Upper lobe of right lung (tissue), 1 donor: Measurements from ENCODE around the gene HSPA9. TPM values are rescaled to one million over a fixed set of nuclear protein-coding genes. Genes with fewer than 3 reads are reported as not detected.
"Not testable (repeated sequence)": the region's sequence is repeated elsewhere in the genome, so short reads cannot be mapped to it uniquely, and the experiment has no call there.

ENCODE experiments used
- ATAC-seq: fragments of 200-7000 bp; cut with Tn5 transposase; one replicate; pipeline ENCODE4 v1.9.1; 2020; ENCODE audit warnings: mild to moderate bottlenecking, moderate library complexity
- DNase-seq: peaks from one replicate; pipeline ENCODE4 v3.0.0-alpha.2; 2020
- H3K27ac ChIP-seq: fragments of 200-600 bp; one replicate; pipeline ENCODE4 v1.8.0; 2022
- H3K27me3 ChIP-seq: fragments of 200-600 bp; one replicate; pipeline ENCODE4 v1.8.0; 2022; ENCODE audit warnings: mild to moderate bottlenecking
- H3K36me3 ChIP-seq: fragments of 200-600 bp; one replicate; pipeline ENCODE4 v1.8.0; 2022
- H3K4me1 ChIP-seq: fragments of 200-600 bp; one replicate; pipeline ENCODE4 v1.8.0; 2022
- H3K4me3 ChIP-seq: fragments of 200-600 bp; one replicate; pipeline ENCODE4 v1.8.0; 2022; ENCODE audit warnings: mild to moderate bottlenecking
- H3K9me3 ChIP-seq: fragments of 200-600 bp; one replicate; pipeline ENCODE4 v1.8.0; 2022
- CTCF ChIP-seq: fragments of 200-600 bp; IDR thresholded peaks from one replicate; pipeline ENCODE4 v1.8.0; 2022; ENCODE audit warnings: antibody characterized with exemption
- intact Hi-C: fragments of 100-400 bp; cut with DNase I; formaldehyde crosslinking; loops from one replicate; pipeline ENCODE4 v1.11.0; 2022
- total RNA-seq: library from RNA; stranded (reverse); fragmentation: NEBNext Ultra II Directional; extraction: Animal tissue kit (Norgen Biotek cat#: 25700); gene quantifications from one replicate; pipeline ENCODE4 v1.2.1, GENCODE V29; 2021
- donor health status: DM: no; HTN: yes; CAD: no; lungs with severe emphysema.

HSPA9 gene
- total RNA-seq, 1 donor from 2014 or later, result 164 TPM

- peak; percentile 77 for ATAC-seq
- DNase-seq, result no peak
- Histone ChIP-seq H3K4me1 (peaks cover 13% of the 10 kb centered on the region), H3K9me3 (no peaks in the 10 kb centered on the region), H3K27me3 (no peaks in the 10 kb centered on the region), H3K4me3 (no peak overlapping the region), H3K36me3 (peaks cover 77% of the 10 kb centered on the region), H3K27ac (peak overlapping the region; percentile 55)
- intact Hi-C loops, result no loop called here
- no peak for TF ChIP-seq CTCF
Measured at GRCh38 chr5:138508958-138509357, 66.2 kb downstream of the HSPA9 start.

DNA sequence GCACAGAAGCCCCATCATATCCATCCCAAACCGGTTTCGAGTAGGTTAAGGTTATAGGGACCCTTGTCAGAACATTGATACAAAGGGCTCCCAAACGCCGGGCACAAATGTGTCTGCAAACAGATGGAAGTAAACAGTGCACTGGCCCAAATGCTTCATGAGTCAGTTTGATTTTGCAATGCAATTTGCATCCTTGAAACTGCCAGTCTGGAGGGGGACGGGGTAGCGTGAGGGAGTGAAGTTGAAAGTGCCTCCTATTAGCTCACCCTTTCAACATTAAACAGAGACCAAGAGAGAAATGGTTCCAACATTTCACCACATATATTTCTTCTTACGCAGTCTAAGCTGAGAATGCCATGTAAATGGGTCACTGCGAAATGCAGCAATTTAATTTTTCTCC lies 67.7 kb downstream of the HSPA9 start:
- peak; percentile 67 for ATAC-seq
- peaks cover 13% of the 10 kb centered on the region for H3K4me1 ChIP-seq
- H3K4me3 ChIP-seq, DNase-seq, intact Hi-C loops, H3K27me3 ChIP-seq, H3K9me3 ChIP-seq: not testable (repeated sequence)
- H3K36me3 ChIP-seq, result peaks cover 62% of the 10 kb centered on the region
- peak overlapping the region; percentile 47 for H3K27ac ChIP-seq

DNA sequence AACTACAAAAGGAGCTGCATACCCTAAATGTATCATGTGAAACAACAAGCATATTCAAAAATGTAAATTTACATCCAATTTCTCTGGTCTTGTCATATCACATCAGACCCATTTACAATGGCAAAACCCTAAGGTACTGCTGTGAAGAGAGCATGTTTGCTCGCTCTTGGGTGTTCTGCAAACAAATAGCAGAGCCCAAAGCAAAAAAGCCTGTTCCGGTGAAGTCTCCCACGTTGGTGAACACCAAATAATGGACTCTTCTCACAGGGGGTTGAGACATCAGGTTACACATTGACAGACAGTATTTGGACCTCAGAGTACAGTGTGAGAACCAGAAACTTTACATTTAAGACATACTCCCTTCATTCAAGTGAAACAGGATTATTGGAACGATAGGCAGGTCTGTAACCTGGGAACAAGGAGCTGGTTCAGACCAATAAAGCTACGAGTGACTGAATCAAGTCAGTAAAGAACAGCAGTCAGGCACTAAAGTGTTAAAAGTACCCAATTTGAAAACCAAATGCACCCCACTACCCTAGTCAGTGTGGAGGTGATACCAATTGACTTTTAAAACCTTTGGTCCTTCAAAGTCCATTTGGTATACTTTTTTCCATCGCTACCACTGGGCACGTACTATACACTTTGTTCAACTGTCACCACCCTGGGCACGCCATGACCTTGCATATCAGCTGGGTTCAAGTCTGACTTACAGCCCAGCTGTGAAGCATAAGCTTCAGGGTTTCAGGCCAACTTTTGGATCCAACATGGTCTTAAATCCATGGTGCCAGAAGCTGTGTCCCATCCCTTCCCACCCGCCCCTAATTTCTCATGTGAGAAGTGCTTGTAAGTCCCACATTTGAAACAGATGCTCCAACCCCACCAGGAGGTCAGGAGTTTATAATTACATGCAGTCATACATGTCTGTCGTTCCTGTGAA lies 68.6 kb downstream of the HSPA9 start:
- peaks cover 13% of the 10 kb centered on the region for H3K4me1 ChIP-seq
- no peak overlapping the region for H3K4me3 ChIP-seq
- H3K9me3 ChIP-seq, result no peaks in the 10 kb centered on the region
- intact Hi-C loops, result no loop called here
- ATAC-seq (no peak), DNase-seq (no peak)
- no peak for TF ChIP-seq CTCF
- H3K27me3 ChIP-seq, result no peaks in the 10 kb centered on the region
- H3K36me3 ChIP-seq, result peaks cover 54% of the 10 kb centered on the region
- H3K27ac ChIP-seq, result peak overlapping the region; percentile 47

DNA sequence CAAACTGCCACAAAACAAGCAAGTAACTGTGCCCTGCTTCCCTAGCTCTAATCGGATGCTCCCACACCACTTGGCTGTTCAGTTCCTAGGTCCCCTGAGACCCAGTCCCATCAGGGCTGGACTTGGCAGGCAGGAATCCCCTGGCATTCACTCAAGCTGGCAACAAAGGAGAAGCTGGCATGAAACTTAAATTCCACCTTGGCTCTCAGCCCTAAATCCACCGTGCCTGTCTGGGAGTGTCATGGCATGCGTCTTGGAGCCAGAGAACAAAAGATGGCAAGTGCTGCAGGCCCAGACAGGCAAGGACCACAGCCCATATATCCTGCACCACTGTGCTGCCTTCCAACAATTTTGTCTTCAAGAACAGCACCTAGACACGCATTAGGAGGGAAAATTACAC lies 70.4 kb downstream of the HSPA9 start:
- ATAC-seq, result peak; percentile 36
- no peaks in the 10 kb centered on the region for H3K9me3 ChIP-seq

More for the DNA sequence above, 70.4 kb downstream of the HSPA9 start:
- H3K4me1 ChIP-seq, result peaks cover 13% of the 10 kb centered on the region
- H3K36me3 ChIP-seq, result peaks cover 36% of the 10 kb centered on the region
- H3K27ac ChIP-seq, result peak overlapping the region; percentile 4
- no peaks in the 10 kb centered on the region for H3K27me3 ChIP-seq
- no peak for TF ChIP-seq CTCF
- intact Hi-C loops, result loop anchor here (5.0 kb wide), 1 partner anchor 52 kb away; no protein-coding TSS in a partner anchor
- DNase-seq, result no peak
- H3K4me3 ChIP-seq, result no peak overlapping the region

Other genes starting within 250 kb of the HSPA9 start
- gene CDC25C, start 243.6 kb downstream of the HSPA9 start, total RNA-seq, result 0.29 TPM
- gene FAM53C, start 237.1 kb downstream of the HSPA9 start, total RNA-seq, result 23.0 TPM
- 60.6 TPM for gene KDM3B, start 222.7 kb downstream of the HSPA9 start, total RNA-seq
- 0.55 TPM for gene REEP2, start 136.3 kb downstream of the HSPA9 start, total RNA-seq
- 85.6 TPM for gene EGR1, start 109.9 kb downstream of the HSPA9 start, total RNA-seq
- gene ETF1, start 32.2 kb downstream of the HSPA9 start, total RNA-seq, result 114 TPM
- gene CTNNA1, start 178.0 kb upstream of the HSPA9 start, total RNA-seq, result 362 TPM